Measurements from ENCODE around the gene CALCA. TPM values are rescaled to one million over a fixed set of nuclear protein-coding genes. Genes with fewer than 3 reads are reported as not detected.

CALCA gene
- polyA plus RNA-seq, 1 donor (not counting 4 experiments of a cell fraction or from before 2014, with no cell fraction given), result not detected

DNA sequence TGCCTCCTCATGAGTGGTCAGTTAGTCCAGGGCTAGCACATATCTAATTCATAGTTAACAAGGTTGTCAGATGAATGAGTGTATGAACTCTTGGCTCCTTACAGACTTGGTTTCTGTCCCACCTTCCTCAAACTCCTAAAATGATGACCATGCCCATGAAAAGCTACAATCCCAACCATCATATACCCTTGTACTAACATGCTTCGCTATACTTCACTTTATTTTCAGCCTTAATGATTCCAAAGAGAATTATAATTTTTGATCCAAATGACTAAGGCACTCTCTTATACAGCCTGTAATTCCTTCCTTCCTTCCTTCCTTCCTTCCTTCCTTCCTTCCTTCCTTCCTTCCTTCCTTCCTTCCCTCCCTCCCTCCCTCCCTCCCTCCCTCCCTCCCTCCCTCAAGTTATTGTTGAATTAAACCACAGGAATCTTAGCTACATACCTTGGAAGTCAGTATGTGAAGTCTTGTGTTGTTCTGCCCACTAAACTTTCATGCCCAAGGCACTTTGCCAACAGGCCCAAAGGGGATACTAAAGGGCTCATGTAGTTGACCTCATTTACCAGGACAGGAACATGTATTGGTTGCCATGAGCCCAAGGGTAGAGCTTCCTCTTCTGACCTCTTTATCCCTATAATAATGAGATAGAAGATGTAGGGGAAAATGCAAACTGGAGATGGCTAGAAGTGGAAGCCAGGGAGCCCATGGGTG, 37.4 kb downstream of the CALCA start:
- dilution Hi-C loops (cut with MboI; ENCODE audit: extremely low pct_ligation_motif_present, low sequenced_read_pairs), result no loop called here
- TF ChIP-seq EZH2 (IDR thresholded peaks at IDR 0.05; ENCODE audit: low read length), result no peak
- TF ChIP-seq, protein P1, sequence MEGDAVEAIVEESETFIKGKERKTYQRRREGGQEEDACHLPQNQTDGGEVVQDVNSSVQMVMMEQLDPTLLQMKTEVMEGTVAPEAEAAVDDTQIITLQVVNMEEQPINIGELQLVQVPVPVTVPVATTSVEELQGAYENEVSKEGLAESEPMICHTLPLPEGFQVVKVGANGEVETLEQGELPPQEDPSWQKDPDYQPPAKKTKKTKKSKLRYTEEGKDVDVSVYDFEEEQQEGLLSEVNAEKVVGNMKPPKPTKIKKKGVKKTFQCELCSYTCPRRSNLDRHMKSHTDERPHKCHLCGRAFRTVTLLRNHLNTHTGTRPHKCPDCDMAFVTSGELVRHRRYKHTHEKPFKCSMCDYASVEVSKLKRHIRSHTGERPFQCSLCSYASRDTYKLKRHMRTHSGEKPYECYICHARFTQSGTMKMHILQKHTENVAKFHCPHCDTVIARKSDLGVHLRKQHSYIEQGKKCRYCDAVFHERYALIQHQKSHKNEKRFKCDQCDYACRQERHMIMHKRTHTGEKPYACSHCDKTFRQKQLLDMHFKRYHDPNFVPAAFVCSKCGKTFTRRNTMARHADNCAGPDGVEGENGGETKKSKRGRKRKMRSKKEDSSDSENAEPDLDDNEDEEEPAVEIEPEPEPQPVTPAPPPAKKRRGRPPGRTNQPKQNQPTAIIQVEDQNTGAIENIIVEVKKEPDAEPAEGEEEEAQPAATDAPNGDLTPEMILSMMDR (optimal IDR thresholded peaks at IDR 0.05 in 1 of 3, IDR thresholded peaks at IDR 0.05 in 1 of 3, conservative IDR thresholded peaks at IDR 0.05 in 1 of 3; ENCODE audit: extremely low read depth in 1 of 3, insufficient read depth in 2 of 3, low read length in 3 of 3), result no peak

DNA sequence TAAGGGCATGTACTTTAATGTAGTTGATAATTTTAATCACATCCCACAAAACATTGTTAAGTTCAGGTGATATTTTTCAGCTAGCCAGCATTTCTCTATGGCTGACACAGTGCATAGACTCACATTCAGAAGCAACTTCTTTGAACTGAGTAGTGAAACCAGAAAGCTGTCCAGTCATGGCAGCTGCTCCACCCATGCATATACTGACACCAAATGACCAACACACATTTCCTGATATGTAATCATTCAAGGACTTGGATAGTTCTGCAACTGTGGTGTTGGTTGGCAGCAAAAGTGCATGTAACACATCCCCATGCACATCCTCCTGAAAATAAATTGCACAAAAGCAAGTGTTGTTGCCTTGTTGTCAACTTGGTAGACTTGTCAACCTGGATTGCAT, 39.7 kb downstream of the CALCA start:
- no peak overlapping the region for H3K27ac ChIP-seq (ENCODE audit: control insufficient read depth, insufficient read depth, low read length)
- no peaks in the 10 kb centered on the region for H3K9me1 ChIP-seq (ENCODE audit: control insufficient read depth, extremely low read depth, insufficient read depth, low read length)
- no peak for FAIRE-seq
- H3K9me3 ChIP-seq (ENCODE audit: control insufficient read depth, low read depth, low read length), result peaks cover 2% of the 10 kb centered on the region
- no peaks in the 10 kb centered on the region for H4K20me1 ChIP-seq (ENCODE audit: control insufficient read depth, extremely low read depth, insufficient read depth, low read length)
- no peaks in the 10 kb centered on the region for H3K79me2 ChIP-seq (ENCODE audit: control insufficient read depth, insufficient read depth, low read length)
- no peaks in the 10 kb centered on the region for H3K27me3 ChIP-seq (ENCODE audit: control insufficient read depth, extremely low read depth, insufficient read depth, low read length)
- H3K36me3 ChIP-seq (ENCODE audit: control insufficient read depth in 2 of 2, extremely low read depth in 1 of 2, insufficient read depth in 2 of 2, low read length in 2 of 2), result no peaks in the 10 kb centered on the region
- dilution Hi-C loops (cut with MboI; ENCODE audit: extremely low pct_ligation_motif_present, low sequenced_read_pairs), result no loop called here
- no peaks in the 10 kb centered on the region for H3K4me1 ChIP-seq (ENCODE audit: control insufficient read depth, extremely low read depth, insufficient read depth, low read length)
- no peak overlapping the region for H3K4me2 ChIP-seq (ENCODE audit: control insufficient read depth, extremely low read depth, insufficient read depth, low read depth, low read length)
- TF ChIP-seq, protein P1 (optimal IDR thresholded peaks at IDR 0.05 in 1 of 3, IDR thresholded peaks at IDR 0.05 in 1 of 3, conservative IDR thresholded peaks at IDR 0.05 in 1 of 3; ENCODE audit: extremely low read depth in 1 of 3, insufficient read depth in 2 of 3, low read length in 3 of 3), result no peak
- H2AFZ ChIP-seq (ENCODE audit: control insufficient read depth, low read length), result no peak overlapping the region
- no peak overlapping the region for H3K9ac ChIP-seq (ENCODE audit: control insufficient read depth, extremely low read depth, insufficient read depth, low read length)
- no peak overlapping the region for H3K4me3 ChIP-seq (ENCODE audit: control insufficient read depth in 2 of 3, extremely low read depth in 1 of 3, insufficient read depth in 2 of 3, low read depth in 1 of 3, low read length in 3 of 3)
- no peak for DNase-seq (ENCODE audit: low read depth, low spot score)

More for the DNA sequence above, 37.4 kb downstream of the CALCA start:
- Histone ChIP-seq H3K9me1 (ENCODE audit: control insufficient read depth, extremely low read depth, insufficient read depth, low read length) (no peaks in the 10 kb centered on the region), H3K27ac (ENCODE audit: control insufficient read depth, insufficient read depth, low read length) (no peak overlapping the region), H3K27me3 (ENCODE audit: control insufficient read depth, extremely low read depth, insufficient read depth, low read length) (no peaks in the 10 kb centered on the region), H3K79me2 (ENCODE audit: control insufficient read depth, insufficient read depth, low read length) (no peaks in the 10 kb centered on the region), H3K36me3 (ENCODE audit: control insufficient read depth in 2 of 2, extremely low read depth in 1 of 2, insufficient read depth in 2 of 2, low read length in 2 of 2) (no peaks in the 10 kb centered on the region), H4K20me1 (ENCODE audit: control insufficient read depth, extremely low read depth, insufficient read depth, low read length) (no peaks in the 10 kb centered on the region), H3K9me3 (ENCODE audit: control insufficient read depth, low read depth, low read length) (no peaks in the 10 kb centered on the region), H2AFZ (ENCODE audit: control insufficient read depth, low read length) (no peak overlapping the region), H3K4me3 (ENCODE audit: control insufficient read depth in 2 of 3, extremely low read depth in 1 of 3, insufficient read depth in 2 of 3, low read depth in 1 of 3, low read length in 3 of 3) (no peak overlapping the region), H3K9ac (ENCODE audit: control insufficient read depth, extremely low read depth, insufficient read depth, low read length) (no peak overlapping the region), H3K4me2 (ENCODE audit: control insufficient read depth, extremely low read depth, insufficient read depth, low read depth, low read length) (no peak overlapping the region), H3K4me1 (ENCODE audit: control insufficient read depth, extremely low read depth, insufficient read depth, low read length) (no peaks in the 10 kb centered on the region)
- FAIRE-seq (no peak), DNase-seq (ENCODE audit: low read depth, low spot score) (no peak)
